NB4 (cell line): ENCODE measurements around the gene RGS3.

ENCODE experiments used
- DNase-seq: peaks from one replicate; pipeline ENCODE4 v3.0.0; 2010; ENCODE audit warnings: low read depth
- H3K4me3 ChIP-seq: one replicate; pipeline ENCODE4 v1.5.1; 2011; ENCODE audit warnings: mild to moderate bottlenecking, low read depth, low read length, moderate library complexity
- CTCF ChIP-seq: IDR thresholded peaks from one replicate; pipeline ENCODE4 v1.5.1; 2012; ENCODE audit warnings: low read depth, low read length
- MYC ChIP-seq: IDR thresholded peaks from 2 replicates; pipeline ENCODE4 v1.6.1; 2011; ENCODE audit warnings: low read depth, low read length
- POLR2A ChIP-seq: IDR thresholded peaks from 2 replicates; pipeline ENCODE4 v1.6.1; 2011; ENCODE audit warnings: mild to moderate bottlenecking; ENCODE audit not compliant: insufficient read length; ENCODE audit errors: extremely low read depth
- TF ChIP-seq, protein P1 (sequence below): IDR thresholded peaks from 2 replicates; pipeline ENCODE4 v1.6.1; 2011; ENCODE audit warnings: low read depth, low read length

RGS3 gene

GRCh38 chr9:113481176-113481787 is 17.8 kb downstream of the RGS3 start:
- TF ChIP-seq CTCF: no peak
- TF ChIP-seq POLR2A: no peak
- no peak for TF ChIP-seq MYC
- TF ChIP-seq, protein P1, sequence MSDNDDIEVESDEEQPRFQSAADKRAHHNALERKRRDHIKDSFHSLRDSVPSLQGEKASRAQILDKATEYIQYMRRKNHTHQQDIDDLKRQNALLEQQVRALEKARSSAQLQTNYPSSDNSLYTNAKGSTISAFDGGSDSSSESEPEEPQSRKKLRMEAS: no peak
- no peak for DNase-seq
- no peak overlapping the region for H3K4me3 ChIP-seq

- no peak for TF ChIP-seq POLR2A
- TF ChIP-seq CTCF: no peak
- TF ChIP-seq MYC: no peak
- TF ChIP-seq, protein P1: no peak
- H3K4me3 ChIP-seq: no peak overlapping the region
- DNase-seq: no peak
These were observed 18.8 kb downstream of the RGS3 start for GRCh38 chr9:113482341-113482740.

DNA sequence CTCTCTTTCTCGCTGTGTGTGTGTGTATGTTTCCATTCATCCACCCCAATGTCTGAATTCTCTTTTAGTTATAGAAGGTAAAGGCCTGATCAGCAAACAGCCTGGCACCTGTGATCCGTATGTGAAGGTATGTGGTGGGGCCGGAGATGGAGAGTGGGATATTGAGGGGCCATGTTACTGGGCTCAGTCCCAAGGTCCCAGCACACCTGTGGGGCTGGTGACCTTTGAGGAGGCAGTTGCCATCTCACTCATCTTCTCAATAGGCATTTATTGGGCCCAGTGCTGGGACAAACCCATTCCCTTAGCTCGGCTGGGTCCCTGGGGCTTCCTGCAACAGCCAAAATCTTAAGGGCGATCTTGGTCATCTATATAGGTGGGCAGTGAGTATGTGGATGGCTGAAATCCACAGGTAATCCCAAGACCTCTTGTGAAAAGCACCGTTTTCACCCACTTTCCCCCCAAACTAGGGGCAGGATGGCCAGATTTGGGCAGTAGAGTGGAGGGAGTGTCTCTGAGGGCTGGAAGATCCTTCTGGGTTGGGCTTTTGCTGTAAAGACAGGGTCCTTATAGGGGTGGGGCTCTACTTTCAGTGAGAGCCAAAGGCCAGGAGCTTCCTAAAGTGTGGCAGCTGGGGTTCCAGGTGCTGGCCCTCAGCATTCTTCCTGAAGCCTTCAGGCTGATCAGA is 19.6 kb downstream of the RGS3 start:
- TF ChIP-seq, protein P1: no peak
- no peak for TF ChIP-seq POLR2A
- no peak for TF ChIP-seq MYC
- TF ChIP-seq CTCF: no peak
- DNase-seq: no peak
- H3K4me3 ChIP-seq: no peak overlapping the region

GRCh38 chr9:113483676-113484257 is 20.2 kb downstream of the RGS3 start:
- DNase-seq: no peak
- H3K4me3 ChIP-seq: no peak overlapping the region
- no peak for TF ChIP-seq POLR2A

DNA sequence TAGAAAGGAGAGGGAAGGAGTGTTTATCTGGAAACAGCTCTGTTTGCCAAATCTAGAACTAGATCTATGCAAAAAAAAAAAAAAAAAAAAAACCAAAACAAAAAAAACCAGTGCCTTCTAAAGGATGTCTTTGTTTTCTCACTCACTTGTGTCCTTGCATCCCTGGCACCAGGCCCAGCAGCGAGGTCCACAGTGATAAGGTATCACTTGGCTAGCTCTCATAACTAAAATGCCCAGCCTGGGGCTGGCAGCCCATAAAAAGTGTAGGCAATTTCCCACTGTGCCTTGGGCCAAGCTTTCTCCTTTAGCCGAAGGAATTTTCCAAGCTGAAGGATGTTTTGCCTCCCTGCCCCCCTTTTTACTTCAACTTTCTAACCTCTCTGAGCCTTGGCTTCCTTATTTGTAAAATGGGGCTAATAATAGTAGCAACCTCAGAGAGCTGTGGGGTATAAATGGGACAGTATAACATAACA is 20.8 kb downstream of the RGS3 start:
- TF ChIP-seq POLR2A (no peak), CTCF (no peak), MYC (no peak)
- TF ChIP-seq, protein P1: no peak
- DNase-seq: no peak
- H3K4me3 ChIP-seq: no peak overlapping the region

DNA sequence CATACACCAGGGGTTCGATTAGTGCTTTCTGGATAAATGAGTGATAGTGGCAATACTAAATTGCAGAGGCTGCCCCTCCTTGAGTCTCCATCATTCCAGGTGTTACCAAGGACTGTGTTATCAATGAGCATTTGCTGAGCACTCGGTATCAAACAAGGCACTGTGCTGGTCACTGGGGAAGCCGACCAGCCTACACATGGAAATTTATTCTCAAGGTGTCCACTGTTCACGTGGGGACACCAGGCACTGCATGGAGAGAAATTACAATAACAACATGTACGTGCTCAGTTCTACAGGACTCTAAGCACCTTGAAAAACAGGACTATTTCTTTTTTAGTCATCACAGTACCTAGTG is 22.2 kb downstream of the RGS3 start:
- DNase-seq: no peak
- TF ChIP-seq MYC: no peak
- no peak for TF ChIP-seq CTCF
- no peak for TF ChIP-seq POLR2A
- TF ChIP-seq, protein P1: no peak
- H3K4me3 ChIP-seq: no peak overlapping the region
